Measurements from ENCODE around the gene ITPR1. TPM values are rescaled to one million over a fixed set of nuclear protein-coding genes. Genes with fewer than 3 reads are reported as not detected.

Gene ITPR1
- total RNA-seq, 1 experiment from 2014 or later: 8.7 TPM

GRCh38 chr3:4795905-4796304, 302.8 kb downstream of the ITPR1 start:
- no peak for ATAC-seq
- CTCF ChIA-PET: interaction anchor here (0.6 kb wide), 1 partner anchor 74 kb away, joined by 3 read pairs; no protein-coding TSS in a partner anchor

GRCh38 chr3:4797201-4797705, 304.1 kb downstream of the ITPR1 start:
- Histone ChIP-seq H3K27ac (ENCODE audit: low read length) (no peak overlapping the region), H3K36me3 (ENCODE audit: control insufficient read depth, insufficient read depth, low read length) (no peaks in the 10 kb centered on the region), H3K4me3 (ENCODE audit: low read depth in 2 of 2, low read length in 2 of 2) (no peak overlapping the region), H3K9me3 (ENCODE audit: control insufficient read depth, insufficient read depth, low read depth, low read length) (no peaks in the 10 kb centered on the region), H3K4me1 (ENCODE audit: control insufficient read depth, insufficient read depth, low read length) (no peaks in the 10 kb centered on the region), H3K27me3 (ENCODE audit: control insufficient read depth, insufficient read depth, low read length) (no peaks in the 10 kb centered on the region)
- ChIA-PET POLR2A (no interaction called here), CTCF (interaction anchor here (0.8 kb wide), 1 partner anchor 86 kb away, joined by 4 read pairs; no protein-coding TSS in a partner anchor)
- TF ChIP-seq TCF7L2 (IDR thresholded peaks at IDR 0.05; ENCODE audit: low read depth, low read length) (no peak), REST (IDR thresholded peaks at IDR 0.05; ENCODE audit: insufficient read depth in 1 of 2, low read depth in 2 of 2, low read length in 1 of 2) (no peak), POLR2AphosphoS5 (IDR thresholded peaks at IDR 0.05; ENCODE audit: low read depth, low read length) (no peak), CTCF (IDR thresholded peaks at IDR 0.05) (no peak), SIN3A (IDR thresholded peaks at IDR 0.05; ENCODE audit: borderline replicate concordance, insufficient read depth, low read depth, low read length) (no peak)
- ATAC-seq (no peak), DNase-seq (ENCODE audit: low read depth, low spot score) (no peak)
- no TSS peak for BruUV-seq (replicated peaks)
- in situ Hi-C loops (cut with HindIII; ENCODE audit: low pct_unique_long_range_greater_than_20kb, low sequenced_read_pairs): no loop called here
- intact Hi-C loops (cut with micrococcal nuclease; ENCODE audit: unreplicated experiment): no loop called here

More at GRCh38 chr3:4795905-4796304, 302.8 kb downstream of the ITPR1 start:
- POLR2A ChIA-PET: no interaction called here
- no TSS peak for BruUV-seq (replicated peaks)
- intact Hi-C loops (cut with micrococcal nuclease; ENCODE audit: unreplicated experiment): no loop called here
- Histone ChIP-seq H3K36me3 (ENCODE audit: control insufficient read depth, insufficient read depth, low read length) (no peaks in the 10 kb centered on the region), H3K27me3 (ENCODE audit: control insufficient read depth, insufficient read depth, low read length) (no peaks in the 10 kb centered on the region), H3K9me3 (ENCODE audit: control insufficient read depth, insufficient read depth, low read depth, low read length) (no peaks in the 10 kb centered on the region), H3K4me1 (ENCODE audit: control insufficient read depth, insufficient read depth, low read length) (no peaks in the 10 kb centered on the region), H3K27ac (ENCODE audit: low read length) (no peak overlapping the region), H3K4me3 (ENCODE audit: low read depth in 2 of 2, low read length in 2 of 2) (no peak overlapping the region)
- no peak for DNase-seq (ENCODE audit: low read depth, low spot score)
- TF ChIP-seq REST (IDR thresholded peaks at IDR 0.05; ENCODE audit: insufficient read depth in 1 of 2, low read depth in 2 of 2, low read length in 1 of 2) (no peak), CTCF (IDR thresholded peaks at IDR 0.05) (no peak), SIN3A (IDR thresholded peaks at IDR 0.05; ENCODE audit: borderline replicate concordance, insufficient read depth, low read depth, low read length) (no peak), TCF7L2 (IDR thresholded peaks at IDR 0.05; ENCODE audit: low read depth, low read length) (no peak), POLR2AphosphoS5 (IDR thresholded peaks at IDR 0.05; ENCODE audit: low read depth, low read length) (no peak)
- in situ Hi-C loops (cut with HindIII; ENCODE audit: low pct_unique_long_range_greater_than_20kb, low sequenced_read_pairs): no loop called here

Data from Panc1 (cell line).